SK-N-SH (cell line): Measurements from ENCODE around the gene PTPRD. TPM values are rescaled to one million over a fixed set of nuclear protein-coding genes. Genes with fewer than 3 reads are reported as not detected.

Experiments
- CTCF ChIA-PET: fragments of 300-600, 350-600 bp; formaldehyde crosslinking; extraction: SDS; loops from one replicate; lab custom pipeline; 2021; lab: Yijun Ruan, JAX
- POLR2A ChIA-PET: fragments of 350-600 bp; sonication (Branson Sonifier 250); formaldehyde crosslinking; extraction: SDS; loops from one replicate; lab custom pipeline; 2020; ENCODE audit warnings: antibody characterized with exemption, inconsistent platforms; lab: Yijun Ruan, JAX
- DNase-seq: peaks from one replicate; pipeline ENCODE4 v3.0.0; 2012
- H2AFZ ChIP-seq: fragments of 200-600 bp; sonication (generic); 2 replicates; pipeline ENCODE4 v1.8.1; 2016; ENCODE audit warnings: antibody characterized with exemption, mild to moderate bottlenecking, low read depth
- H3F3A ChIP-seq: fragments of 200-600 bp; sonication (generic); replicated peaks from 2 replicates; pipeline ENCODE3; 2016; ENCODE audit warnings: antibody characterized with exemption, mild to moderate bottlenecking; ENCODE audit not compliant: insufficient read depth
- H3K27ac ChIP-seq, 2 experiments: fragments of 200-500 bp in 1 of 2; fragments of 200-600 bp in 1 of 2; sonication (Bioruptor generic) in 1 of 2; sonication (generic), shearing (Covaris generic) in 1 of 2; 2 replicates each; pipeline versions ENCODE4 v1.5.1 to v1.6.1; 2014 to 2016; ENCODE audit warnings: low read depth in 2 of 2, inconsistent platforms in 1 of 2, low read length in 1 of 2, mild to moderate bottlenecking in 1 of 2, mixed read lengths in 1 of 2
- H3K27me3 ChIP-seq: fragments of 200-600 bp; sonication (generic), shearing (Covaris generic); 2 replicates; pipeline ENCODE4 v1.6.1; 2016; ENCODE audit warnings: mixed run types; ENCODE audit not compliant: insufficient read depth
- H3K36me3 ChIP-seq, 2 experiments: fragments of 200-500 bp in 1 of 2; fragments of 200-600 bp in 1 of 2; sonication (Bioruptor generic) in 1 of 2; sonication (generic) in 1 of 2; replicated peaks in 1 of 2; 2 replicates each; pipeline versions ENCODE3 to v1.5.1; 2014 to 2016; ENCODE audit warnings: low read length in 1 of 2, mild to moderate bottlenecking in 1 of 2; ENCODE audit not compliant: insufficient read depth in 2 of 2, control insufficient read depth in 1 of 2
- H3K4me1 ChIP-seq, 2 experiments: fragments of 200-500 bp in 1 of 2; fragments of 200-600 bp in 1 of 2; sonication (Bioruptor generic) in 1 of 2; sonication (generic), shearing (Covaris generic) in 1 of 2; 2 replicates each; pipeline versions ENCODE4 v1.5.1 to v1.6.1; 2014 to 2016; ENCODE audit warnings: low read depth in 1 of 2, low read length in 1 of 2, mixed run types in 1 of 2; ENCODE audit not compliant: insufficient read depth in 2 of 2, control insufficient read depth in 1 of 2
- H3K4me2 ChIP-seq: fragments of 200-600 bp; sonication (generic), shearing (Covaris generic); 2 replicates; pipeline ENCODE4 v1.6.1; 2017; ENCODE audit warnings: mixed run types
- H3K4me3 ChIP-seq, 2 experiments: fragments of 200-500 bp in 1 of 2; fragments of 200-600 bp in 1 of 2; sonication (Bioruptor generic) in 1 of 2; sonication (generic), shearing (Covaris generic) in 1 of 2; 2 replicates each; pipeline versions ENCODE4 v1.5.1 to v1.8.1; 2014 to 2016; ENCODE audit warnings: low read depth in 2 of 2, inconsistent platforms in 1 of 2, low read length in 1 of 2, mild to moderate bottlenecking in 1 of 2, mixed read lengths in 1 of 2, moderate library complexity in 1 of 2
- H3K79me2 ChIP-seq: fragments of 200-600 bp; sonication (generic); 2 replicates; pipeline ENCODE4 v1.8.1; 2017; ENCODE audit warnings: mild to moderate bottlenecking; ENCODE audit not compliant: insufficient read depth
- H3K9ac ChIP-seq: fragments of 200-600 bp; sonication (generic); 2 replicates; pipeline ENCODE4 v1.6.1; 2017; ENCODE audit warnings: mixed run types
- H3K9me2 ChIP-seq: fragments of 200-600 bp; sonication (generic); 2 replicates; pipeline ENCODE4 v1.6.1; 2017; ENCODE audit warnings: mixed run types
- H3K9me3 ChIP-seq: fragments of 200-600 bp; sonication (generic); 2 replicates; pipeline ENCODE4 v1.6.1; 2017; ENCODE audit warnings: mixed run types, mild to moderate bottlenecking, moderate library complexity
- H4K20me1 ChIP-seq: fragments of 200-600 bp; sonication (generic); 2 replicates; pipeline ENCODE4 v1.6.1; 2017; ENCODE audit warnings: mild to moderate bottlenecking, mixed run types; ENCODE audit not compliant: insufficient read depth
- CHD2 ChIP-seq: fragments of 150-350 bp; IDR thresholded peaks from 2 replicates; pipeline ENCODE4 v1.6.1; 2018; ENCODE audit warnings: low read length; ENCODE audit not compliant: partially characterized antibody
- FOSL2 ChIP-seq: IDR thresholded peaks from 2 replicates; pipeline ENCODE4 v1.4.0; 2012; ENCODE audit warnings: low read depth, mild to moderate bottlenecking, moderate library complexity, borderline replicate concordance
- GATA2 ChIP-seq: sonication (generic); formaldehyde crosslinking; IDR thresholded peaks from 2 replicates; pipeline ENCODE4 v1.5.0; 2020; ENCODE audit warnings: mild to moderate bottlenecking, missing genetic modification reagents
- JUND ChIP-seq: IDR thresholded peaks from 2 replicates; pipeline ENCODE4 v1.4.0; 2012
- MXI1 ChIP-seq: IDR thresholded peaks from 2 replicates; pipeline ENCODE4 v1.6.1; 2012; ENCODE audit warnings: mild to moderate bottlenecking, low read depth, low read length, improper control_type of control experiment
- NRF1 ChIP-seq: IDR thresholded peaks from 2 replicates; pipeline ENCODE4 v1.6.1; 2012; ENCODE audit warnings: low read depth, mild to moderate bottlenecking, low read length
- POLR2AphosphoS5 ChIP-seq: IDR thresholded peaks from 2 replicates; pipeline ENCODE4 v1.6.1; 2012; ENCODE audit warnings: low read depth, low read length
- RAD21 ChIP-seq: IDR thresholded peaks from 2 replicates; pipeline ENCODE4 v1.6.1; 2012; ENCODE audit warnings: mild to moderate bottlenecking, low read length
- RCOR1 ChIP-seq: fragments of 150-350 bp; IDR thresholded peaks from 2 replicates; pipeline ENCODE4 v1.6.1; 2017; ENCODE audit warnings: antibody characterized with exemption, low read length
- SIN3A ChIP-seq: IDR thresholded peaks from 2 replicates; pipeline ENCODE4 v1.6.1; 2012; ENCODE audit warnings: low read depth, mild to moderate bottlenecking, low read length, moderate library complexity, borderline replicate concordance
- SMC3 ChIP-seq: IDR thresholded peaks from 2 replicates; pipeline ENCODE4 v1.6.1; 2012; ENCODE audit warnings: low read depth, low read length, improper control_type of control experiment
- TAF1 ChIP-seq: IDR thresholded peaks from 2 replicates; pipeline ENCODE4 v1.6.1; 2012; ENCODE audit warnings: low read depth, mild to moderate bottlenecking, low read length, moderate library complexity, borderline replicate concordance
- TCF12 ChIP-seq: IDR thresholded peaks from 2 replicates; pipeline ENCODE4 v1.4.0; 2012
- YY1 ChIP-seq: IDR thresholded peaks from 2 replicates; pipeline ENCODE4 v1.4.0; 2012; ENCODE audit warnings: low read depth, mild to moderate bottlenecking
- WGBS: methylation state at CpG from one replicate; pipeline ENCODE4 v1.1.6; 2017; ENCODE audit warnings: low lambda C conversion rate; 5-methylcytosine and 5-hydroxymethylcytosine counted together
- polyA plus RNA-seq, 3 experiments: library from polyadenylated mRNA; depleted of rRNA; stranded (reverse); fragments of >200 nt; gene quantifications; 2 replicates each; pipeline ENCODE4 v1.2.3, GENCODE V29; 2012
- TF ChIP-seq, protein P1 (sequence below): fragments of 150-350 bp; IDR thresholded peaks from 2 replicates; pipeline ENCODE4 v1.6.1; 2017; ENCODE audit warnings: antibody characterized with exemption, low read length, low read depth, borderline replicate concordance
- TF ChIP-seq, protein P2 (sequence below): IDR thresholded peaks from 2 replicates; pipeline ENCODE4 v1.4.0; 2012; ENCODE audit warnings: low read depth
- TF ChIP-seq, protein P3 (sequence below): IDR thresholded peaks from 2 replicates; pipeline ENCODE4 v1.4.0; 2012; ENCODE audit warnings: low read depth, borderline replicate concordance
- TF ChIP-seq, protein P4 (sequence below): fragments of 150-350 bp; IDR thresholded peaks from 2 replicates; pipeline ENCODE4 v1.6.1; 2016; ENCODE audit warnings: mild to moderate bottlenecking, low read depth, low read length
- TF ChIP-seq, protein P5 (sequence below): IDR thresholded peaks from 2 replicates; pipeline ENCODE4 v1.6.1; 2012; ENCODE audit warnings: mild to moderate bottlenecking, low read depth, low read length, moderate library complexity
- TF ChIP-seq, protein P6 (sequence below): IDR thresholded peaks from 2 replicates; pipeline ENCODE4 v1.4.0; 2012; ENCODE audit warnings: low read depth, borderline replicate concordance

The PTPRD gene
- polyA plus RNA-seq, 1 of the 3 experiments (the other 2 are of a cell fraction), result 0.15 TPM

DNA sequence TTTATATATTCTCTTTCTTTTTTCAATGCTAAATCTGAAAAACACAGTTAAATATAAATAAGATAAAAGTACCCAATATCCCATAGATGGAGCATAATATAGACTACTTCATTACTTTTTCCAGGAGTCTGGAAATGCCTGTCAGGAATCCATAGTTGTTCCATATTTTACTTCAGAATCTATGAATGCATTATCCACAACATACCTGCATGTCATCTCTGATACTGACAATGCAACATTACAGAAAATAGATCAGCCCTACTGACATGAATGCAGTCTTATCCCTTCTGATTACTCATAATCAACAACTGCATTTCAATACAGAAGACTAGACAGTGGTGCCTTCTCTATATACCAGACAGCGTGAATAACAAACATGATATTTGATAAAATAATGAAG, 517.6 kb downstream of the PTPRD start:
- H3K4me3 ChIP-seq, result no peak overlapping the region
- WGBS, result 9% methylated on average over 1 of the region's 1 CpG
- no peak overlapping the region for H3K27ac ChIP-seq
- no peak for DNase-seq
- no peaks in the 10 kb centered on the region for H3K79me2 ChIP-seq
- no peaks in the 10 kb centered on the region for H4K20me1 ChIP-seq
- no peaks in the 10 kb centered on the region for H3F3A ChIP-seq
- ChIA-PET CTCF (no interaction called here), POLR2A (no interaction called here)
- H3K4me1 ChIP-seq, result no peaks in the 10 kb centered on the region
- H2AFZ ChIP-seq, result no peak overlapping the region
- no peaks in the 10 kb centered on the region for H3K9me2 ChIP-seq
- no peaks in the 10 kb centered on the region for H3K9me3 ChIP-seq
- no peak overlapping the region for H3K4me2 ChIP-seq
- TF ChIP-seq, protein P1, sequence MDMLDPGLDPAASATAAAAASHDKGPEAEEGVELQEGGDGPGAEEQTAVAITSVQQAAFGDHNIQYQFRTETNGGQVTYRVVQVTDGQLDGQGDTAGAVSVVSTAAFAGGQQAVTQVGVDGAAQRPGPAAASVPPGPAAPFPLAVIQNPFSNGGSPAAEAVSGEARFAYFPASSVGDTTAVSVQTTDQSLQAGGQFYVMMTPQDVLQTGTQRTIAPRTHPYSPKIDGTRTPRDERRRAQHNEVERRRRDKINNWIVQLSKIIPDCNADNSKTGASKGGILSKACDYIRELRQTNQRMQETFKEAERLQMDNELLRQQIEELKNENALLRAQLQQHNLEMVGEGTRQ, result no peak
- TF ChIP-seq POLR2AphosphoS5 (no peak), JUND (no peak), TAF1 (no peak), FOSL2 (no peak), RAD21 (no peak), RCOR1 (no peak), GATA2 (CRISPR knock-in tag) (no peak), NRF1 (no peak), TCF12 (no peak), SMC3 (no peak), MXI1 (no peak), YY1 (no peak), CHD2 (no peak), SIN3A (no peak)
- TF ChIP-seq, protein P2, sequence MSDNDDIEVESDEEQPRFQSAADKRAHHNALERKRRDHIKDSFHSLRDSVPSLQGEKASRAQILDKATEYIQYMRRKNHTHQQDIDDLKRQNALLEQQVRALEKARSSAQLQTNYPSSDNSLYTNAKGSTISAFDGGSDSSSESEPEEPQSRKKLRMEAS, result no peak
- TF ChIP-seq, protein P3, sequence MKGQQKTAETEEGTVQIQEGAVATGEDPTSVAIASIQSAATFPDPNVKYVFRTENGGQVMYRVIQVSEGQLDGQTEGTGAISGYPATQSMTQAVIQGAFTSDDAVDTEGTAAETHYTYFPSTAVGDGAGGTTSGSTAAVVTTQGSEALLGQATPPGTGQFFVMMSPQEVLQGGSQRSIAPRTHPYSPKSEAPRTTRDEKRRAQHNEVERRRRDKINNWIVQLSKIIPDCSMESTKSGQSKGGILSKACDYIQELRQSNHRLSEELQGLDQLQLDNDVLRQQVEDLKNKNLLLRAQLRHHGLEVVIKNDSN, result no peak
- TF ChIP-seq, protein P4, sequence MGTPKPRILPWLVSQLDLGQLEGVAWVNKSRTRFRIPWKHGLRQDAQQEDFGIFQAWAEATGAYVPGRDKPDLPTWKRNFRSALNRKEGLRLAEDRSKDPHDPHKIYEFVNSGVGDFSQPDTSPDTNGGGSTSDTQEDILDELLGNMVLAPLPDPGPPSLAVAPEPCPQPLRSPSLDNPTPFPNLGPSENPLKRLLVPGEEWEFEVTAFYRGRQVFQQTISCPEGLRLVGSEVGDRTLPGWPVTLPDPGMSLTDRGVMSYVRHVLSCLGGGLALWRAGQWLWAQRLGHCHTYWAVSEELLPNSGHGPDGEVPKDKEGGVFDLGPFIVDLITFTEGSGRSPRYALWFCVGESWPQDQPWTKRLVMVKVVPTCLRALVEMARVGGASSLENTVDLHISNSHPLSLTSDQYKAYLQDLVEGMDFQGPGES, result no peak
- H3K9ac ChIP-seq, result no peak overlapping the region
- H3K36me3 ChIP-seq, result no peaks in the 10 kb centered on the region
- no peaks in the 10 kb centered on the region for H3K27me3 ChIP-seq

DNA sequence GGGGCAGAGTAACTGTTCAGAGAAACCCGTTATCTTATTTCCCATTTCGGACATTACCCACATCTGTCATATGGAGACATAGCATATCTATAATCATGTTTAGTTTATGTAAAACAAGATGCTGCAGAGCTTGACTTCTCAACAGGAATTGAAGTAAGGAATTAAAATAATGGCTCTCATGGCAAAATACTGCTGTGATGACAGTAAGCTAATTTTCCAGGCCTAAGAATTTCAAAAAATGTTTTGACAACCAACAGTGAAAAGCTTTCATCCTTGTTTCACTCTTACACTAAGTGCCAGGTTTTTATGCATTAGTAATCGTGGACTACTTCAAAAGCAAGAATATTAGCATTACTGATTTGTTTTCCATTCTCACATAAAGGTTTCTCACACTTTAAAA, 518.2 kb downstream of the PTPRD start:
- H3K27me3 ChIP-seq, result no peaks in the 10 kb centered on the region
- H3K4me1 ChIP-seq, result no peaks in the 10 kb centered on the region
- no peaks in the 10 kb centered on the region for H3K9me2 ChIP-seq
- H2AFZ ChIP-seq, result no peak overlapping the region
- H3K4me3 ChIP-seq, result no peak overlapping the region
- no peak for DNase-seq
- H3K79me2 ChIP-seq, result no peaks in the 10 kb centered on the region
- POLR2A ChIA-PET, result no interaction called here
- H3K27ac ChIP-seq, result no peak overlapping the region
- H3K9ac ChIP-seq, result no peak overlapping the region
- H3K4me2 ChIP-seq, result no peak overlapping the region
- WGBS, result 8% methylated on average over 3 of the region's 3 CpGs
- CTCF ChIA-PET, result no interaction called here
- no peaks in the 10 kb centered on the region for H3K9me3 ChIP-seq
- no peaks in the 10 kb centered on the region for H3K36me3 ChIP-seq
- H3F3A ChIP-seq, result no peaks in the 10 kb centered on the region
- no peaks in the 10 kb centered on the region for H4K20me1 ChIP-seq
- TF ChIP-seq, protein P5, sequence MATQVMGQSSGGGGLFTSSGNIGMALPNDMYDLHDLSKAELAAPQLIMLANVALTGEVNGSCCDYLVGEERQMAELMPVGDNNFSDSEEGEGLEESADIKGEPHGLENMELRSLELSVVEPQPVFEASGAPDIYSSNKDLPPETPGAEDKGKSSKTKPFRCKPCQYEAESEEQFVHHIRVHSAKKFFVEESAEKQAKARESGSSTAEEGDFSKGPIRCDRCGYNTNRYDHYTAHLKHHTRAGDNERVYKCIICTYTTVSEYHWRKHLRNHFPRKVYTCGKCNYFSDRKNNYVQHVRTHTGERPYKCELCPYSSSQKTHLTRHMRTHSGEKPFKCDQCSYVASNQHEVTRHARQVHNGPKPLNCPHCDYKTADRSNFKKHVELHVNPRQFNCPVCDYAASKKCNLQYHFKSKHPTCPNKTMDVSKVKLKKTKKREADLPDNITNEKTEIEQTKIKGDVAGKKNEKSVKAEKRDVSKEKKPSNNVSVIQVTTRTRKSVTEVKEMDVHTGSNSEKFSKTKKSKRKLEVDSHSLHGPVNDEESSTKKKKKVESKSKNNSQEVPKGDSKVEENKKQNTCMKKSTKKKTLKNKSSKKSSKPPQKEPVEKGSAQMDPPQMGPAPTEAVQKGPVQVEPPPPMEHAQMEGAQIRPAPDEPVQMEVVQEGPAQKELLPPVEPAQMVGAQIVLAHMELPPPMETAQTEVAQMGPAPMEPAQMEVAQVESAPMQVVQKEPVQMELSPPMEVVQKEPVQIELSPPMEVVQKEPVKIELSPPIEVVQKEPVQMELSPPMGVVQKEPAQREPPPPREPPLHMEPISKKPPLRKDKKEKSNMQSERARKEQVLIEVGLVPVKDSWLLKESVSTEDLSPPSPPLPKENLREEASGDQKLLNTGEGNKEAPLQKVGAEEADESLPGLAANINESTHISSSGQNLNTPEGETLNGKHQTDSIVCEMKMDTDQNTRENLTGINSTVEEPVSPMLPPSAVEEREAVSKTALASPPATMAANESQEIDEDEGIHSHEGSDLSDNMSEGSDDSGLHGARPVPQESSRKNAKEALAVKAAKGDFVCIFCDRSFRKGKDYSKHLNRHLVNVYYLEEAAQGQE, result no peak
- TF ChIP-seq RCOR1 (no peak), NRF1 (no peak), MXI1 (no peak)
- TF ChIP-seq, protein P6, sequence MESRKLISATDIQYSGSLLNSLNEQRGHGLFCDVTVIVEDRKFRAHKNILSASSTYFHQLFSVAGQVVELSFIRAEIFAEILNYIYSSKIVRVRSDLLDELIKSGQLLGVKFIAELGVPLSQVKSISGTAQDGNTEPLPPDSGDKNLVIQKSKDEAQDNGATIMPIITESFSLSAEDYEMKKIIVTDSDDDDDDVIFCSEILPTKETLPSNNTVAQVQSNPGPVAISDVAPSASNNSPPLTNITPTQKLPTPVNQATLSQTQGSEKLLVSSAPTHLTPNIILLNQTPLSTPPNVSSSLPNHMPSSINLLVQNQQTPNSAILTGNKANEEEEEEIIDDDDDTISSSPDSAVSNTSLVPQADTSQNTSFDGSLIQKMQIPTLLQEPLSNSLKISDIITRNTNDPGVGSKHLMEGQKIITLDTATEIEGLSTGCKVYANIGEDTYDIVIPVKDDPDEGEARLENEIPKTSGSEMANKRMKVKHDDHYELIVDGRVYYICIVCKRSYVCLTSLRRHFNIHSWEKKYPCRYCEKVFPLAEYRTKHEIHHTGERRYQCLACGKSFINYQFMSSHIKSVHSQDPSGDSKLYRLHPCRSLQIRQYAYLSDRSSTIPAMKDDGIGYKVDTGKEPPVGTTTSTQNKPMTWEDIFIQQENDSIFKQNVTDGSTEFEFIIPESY, result no peak
